ENCODE data around the gene KCNA1.

Gene KCNA1

DNA sequence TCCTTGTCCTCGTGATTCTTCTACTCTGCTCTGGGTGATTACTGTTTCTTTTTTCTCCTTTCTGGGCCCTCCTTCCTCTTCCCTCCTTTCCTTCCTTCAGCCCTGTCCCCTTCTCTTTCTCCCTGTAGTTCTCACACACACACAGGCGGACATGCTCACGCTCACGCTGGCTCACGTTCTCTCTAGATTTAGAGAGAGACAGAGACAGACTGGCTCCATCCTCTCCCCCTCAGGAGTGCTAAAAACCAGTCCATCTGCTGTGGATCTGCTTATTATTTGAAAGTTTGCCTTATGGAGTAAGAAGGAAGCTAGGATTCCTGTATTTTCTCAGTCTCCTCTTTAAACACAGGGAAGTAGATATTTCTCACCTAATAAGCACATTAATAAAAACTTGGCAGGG lies 48.1 kb downstream of the KCNA1 start:
- TF ChIP-seq FOXM1 (IDR thresholded peaks at IDR 0.05; ENCODE audit: borderline replicate concordance, low read depth) (no peak), RAD21 (IDR thresholded peaks at IDR 0.05; ENCODE audit: low read depth) (no peak), EP300 (IDR thresholded peaks at IDR 0.05; ENCODE audit: borderline replicate concordance) (no peak), TEAD4 (IDR thresholded peaks at IDR 0.05) (no peak), CEBPB (IDR thresholded peaks at IDR 0.05) (no peak), EGR1 (IDR thresholded peaks at IDR 0.05) (no peak)
- TF ChIP-seq, protein P1, sequence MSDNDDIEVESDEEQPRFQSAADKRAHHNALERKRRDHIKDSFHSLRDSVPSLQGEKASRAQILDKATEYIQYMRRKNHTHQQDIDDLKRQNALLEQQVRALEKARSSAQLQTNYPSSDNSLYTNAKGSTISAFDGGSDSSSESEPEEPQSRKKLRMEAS (IDR thresholded peaks at IDR 0.05), result no peak

DNA sequence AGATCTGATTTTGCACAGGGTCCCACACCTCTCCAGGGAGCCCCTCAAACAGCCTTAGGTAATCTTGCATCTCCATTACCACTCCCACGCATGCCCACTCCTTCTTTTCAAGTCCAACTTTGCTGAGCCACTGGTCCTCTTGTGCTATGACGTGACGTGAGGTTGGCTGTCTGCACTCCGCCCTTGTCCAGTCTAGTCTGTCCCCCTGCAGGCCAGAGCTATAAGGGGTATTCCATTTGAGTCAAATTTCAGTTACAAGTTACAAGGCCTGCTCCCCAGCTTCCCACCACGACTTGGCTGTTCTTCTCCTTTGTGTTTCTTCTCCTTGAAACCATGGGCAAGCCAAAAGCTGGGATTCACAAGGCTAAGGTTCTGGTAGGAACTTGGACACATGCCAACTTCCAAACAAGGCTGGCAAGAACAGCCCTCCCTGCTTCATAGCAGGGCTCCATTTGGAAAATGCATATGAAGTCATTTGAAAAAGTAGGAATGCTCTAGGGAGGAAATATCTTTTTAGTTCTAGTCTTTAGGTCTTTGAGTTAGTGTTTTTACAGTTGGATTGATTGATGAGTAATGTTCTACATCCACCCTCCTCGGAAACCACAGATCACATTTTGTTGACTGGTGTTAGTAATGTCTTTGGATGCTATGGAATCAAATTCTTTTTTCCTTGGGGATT lies 49.1 kb downstream of the KCNA1 start:
- TF ChIP-seq NFIC (IDR thresholded peaks at IDR 0.05), result no peak
- TF ChIP-seq, protein P1 (IDR thresholded peaks at IDR 0.05), result no peak
- TF ChIP-seq YY1 (IDR thresholded peaks at IDR 0.05; ENCODE audit: low read depth), result no peak
- TF ChIP-seq TCF12 (IDR thresholded peaks at IDR 0.05; ENCODE audit: low read depth), result no peak
- no peak for TF ChIP-seq EP300 (IDR thresholded peaks at IDR 0.05; ENCODE audit: borderline replicate concordance)
- no peak for TF ChIP-seq CREB1 (IDR thresholded peaks at IDR 0.05; ENCODE audit: low read depth)
- TF ChIP-seq, protein P2, sequence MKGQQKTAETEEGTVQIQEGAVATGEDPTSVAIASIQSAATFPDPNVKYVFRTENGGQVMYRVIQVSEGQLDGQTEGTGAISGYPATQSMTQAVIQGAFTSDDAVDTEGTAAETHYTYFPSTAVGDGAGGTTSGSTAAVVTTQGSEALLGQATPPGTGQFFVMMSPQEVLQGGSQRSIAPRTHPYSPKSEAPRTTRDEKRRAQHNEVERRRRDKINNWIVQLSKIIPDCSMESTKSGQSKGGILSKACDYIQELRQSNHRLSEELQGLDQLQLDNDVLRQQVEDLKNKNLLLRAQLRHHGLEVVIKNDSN (IDR thresholded peaks at IDR 0.05), result no peak
- TF ChIP-seq, protein P3, sequence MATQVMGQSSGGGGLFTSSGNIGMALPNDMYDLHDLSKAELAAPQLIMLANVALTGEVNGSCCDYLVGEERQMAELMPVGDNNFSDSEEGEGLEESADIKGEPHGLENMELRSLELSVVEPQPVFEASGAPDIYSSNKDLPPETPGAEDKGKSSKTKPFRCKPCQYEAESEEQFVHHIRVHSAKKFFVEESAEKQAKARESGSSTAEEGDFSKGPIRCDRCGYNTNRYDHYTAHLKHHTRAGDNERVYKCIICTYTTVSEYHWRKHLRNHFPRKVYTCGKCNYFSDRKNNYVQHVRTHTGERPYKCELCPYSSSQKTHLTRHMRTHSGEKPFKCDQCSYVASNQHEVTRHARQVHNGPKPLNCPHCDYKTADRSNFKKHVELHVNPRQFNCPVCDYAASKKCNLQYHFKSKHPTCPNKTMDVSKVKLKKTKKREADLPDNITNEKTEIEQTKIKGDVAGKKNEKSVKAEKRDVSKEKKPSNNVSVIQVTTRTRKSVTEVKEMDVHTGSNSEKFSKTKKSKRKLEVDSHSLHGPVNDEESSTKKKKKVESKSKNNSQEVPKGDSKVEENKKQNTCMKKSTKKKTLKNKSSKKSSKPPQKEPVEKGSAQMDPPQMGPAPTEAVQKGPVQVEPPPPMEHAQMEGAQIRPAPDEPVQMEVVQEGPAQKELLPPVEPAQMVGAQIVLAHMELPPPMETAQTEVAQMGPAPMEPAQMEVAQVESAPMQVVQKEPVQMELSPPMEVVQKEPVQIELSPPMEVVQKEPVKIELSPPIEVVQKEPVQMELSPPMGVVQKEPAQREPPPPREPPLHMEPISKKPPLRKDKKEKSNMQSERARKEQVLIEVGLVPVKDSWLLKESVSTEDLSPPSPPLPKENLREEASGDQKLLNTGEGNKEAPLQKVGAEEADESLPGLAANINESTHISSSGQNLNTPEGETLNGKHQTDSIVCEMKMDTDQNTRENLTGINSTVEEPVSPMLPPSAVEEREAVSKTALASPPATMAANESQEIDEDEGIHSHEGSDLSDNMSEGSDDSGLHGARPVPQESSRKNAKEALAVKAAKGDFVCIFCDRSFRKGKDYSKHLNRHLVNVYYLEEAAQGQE (IDR thresholded peaks at IDR 0.05; ENCODE audit: low read depth), result no peak
- no peak for TF ChIP-seq FOXM1 (IDR thresholded peaks at IDR 0.05; ENCODE audit: borderline replicate concordance, low read depth)
- TF ChIP-seq TAF1 (IDR thresholded peaks at IDR 0.05; ENCODE audit: low read depth), result no peak
- no peak for TF ChIP-seq RAD21 (IDR thresholded peaks at IDR 0.05; ENCODE audit: low read depth)
- no peak for TF ChIP-seq TEAD4 (IDR thresholded peaks at IDR 0.05)

DNA sequence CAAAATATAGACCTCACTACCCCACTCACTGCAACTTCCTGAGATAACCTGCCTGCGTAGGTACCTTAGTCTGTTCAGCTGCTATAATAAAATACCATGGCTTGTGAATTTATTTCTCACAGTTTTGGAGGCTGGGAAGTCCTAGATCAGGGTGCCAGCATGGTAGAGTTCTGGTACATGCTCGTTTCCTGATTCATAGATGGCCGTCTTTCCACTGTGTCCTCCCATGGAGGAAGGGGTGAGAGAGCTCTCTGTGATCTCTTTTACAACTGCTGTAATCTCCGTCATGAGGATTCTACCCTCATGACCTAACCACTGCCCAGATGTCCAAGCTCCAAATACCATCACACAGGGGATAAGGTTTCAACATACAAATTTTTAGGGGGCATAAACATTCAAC lies 49.7 kb downstream of the KCNA1 start:
- TF ChIP-seq NFIC (IDR thresholded peaks at IDR 0.05) (no peak), ZBTB7A (IDR thresholded peaks at IDR 0.05; ENCODE audit: low read depth) (no peak), EGR1 (IDR thresholded peaks at IDR 0.05) (no peak), EP300 (IDR thresholded peaks at IDR 0.05; ENCODE audit: borderline replicate concordance) (no peak)

DNA sequence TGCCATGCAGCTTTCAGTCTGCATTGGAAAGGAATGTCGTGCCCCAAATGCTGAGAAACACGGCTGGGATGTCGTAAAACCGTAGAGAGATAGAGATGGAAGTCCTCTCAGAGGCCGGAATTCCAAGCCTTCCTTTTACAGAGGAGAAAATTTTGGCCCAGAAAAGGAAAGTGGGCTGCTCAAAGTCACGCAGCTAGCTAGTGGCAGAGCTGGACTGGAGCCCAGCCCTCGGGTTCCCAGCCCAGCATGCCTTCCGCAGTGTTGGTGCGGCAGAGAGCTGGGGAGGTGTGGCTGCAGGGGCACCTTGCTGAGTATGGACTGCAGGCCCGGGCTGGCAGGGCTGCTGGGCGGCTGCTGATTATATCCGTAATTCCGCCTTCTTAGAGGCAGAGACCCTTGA lies 50.3 kb downstream of the KCNA1 start:
- TF ChIP-seq ZBTB7A (IDR thresholded peaks at IDR 0.05; ENCODE audit: low read depth) (no peak), TEAD4 (IDR thresholded peaks at IDR 0.05) (no peak), EGR1 (IDR thresholded peaks at IDR 0.05) (no peak), NFIC (IDR thresholded peaks at IDR 0.05) (no peak), TAF1 (IDR thresholded peaks at IDR 0.05; ENCODE audit: low read depth) (no peak), CREB1 (IDR thresholded peaks at IDR 0.05; ENCODE audit: low read depth) (no peak), FOXM1 (IDR thresholded peaks at IDR 0.05; ENCODE audit: borderline replicate concordance, low read depth) (no peak), YY1 (IDR thresholded peaks at IDR 0.05; ENCODE audit: low read depth) (no peak), TCF12 (IDR thresholded peaks at IDR 0.05; ENCODE audit: low read depth) (no peak)
- TF ChIP-seq, protein P2 (IDR thresholded peaks at IDR 0.05), result no peak
- TF ChIP-seq, protein P1 (IDR thresholded peaks at IDR 0.05), result no peak

DNA sequence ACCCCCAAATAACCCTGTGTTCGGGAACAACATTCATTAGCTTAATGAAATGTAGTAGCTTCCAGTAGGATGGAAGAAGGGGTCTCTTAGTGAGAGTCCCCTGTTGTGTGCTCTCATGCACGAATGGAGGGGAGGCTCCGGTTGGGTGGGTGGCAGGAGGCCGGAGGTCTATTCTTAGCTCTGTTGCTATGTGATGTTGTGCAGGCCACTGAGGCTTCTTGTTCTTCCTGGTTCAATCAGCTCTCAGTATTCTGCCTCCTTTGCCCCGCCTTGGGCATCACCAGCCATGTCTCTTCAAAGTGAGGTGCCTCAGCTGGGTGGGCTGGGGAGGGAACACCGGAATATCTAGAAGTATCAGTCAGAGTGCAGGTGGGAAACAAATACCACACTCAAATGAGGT lies 50.8 kb downstream of the KCNA1 start:
- TF ChIP-seq CEBPB (IDR thresholded peaks at IDR 0.05) (no peak), NFIC (IDR thresholded peaks at IDR 0.05) (no peak), EP300 (IDR thresholded peaks at IDR 0.05; ENCODE audit: borderline replicate concordance) (no peak), TCF12 (IDR thresholded peaks at IDR 0.05; ENCODE audit: low read depth) (no peak), EGR1 (IDR thresholded peaks at IDR 0.05) (no peak), ZBTB7A (IDR thresholded peaks at IDR 0.05; ENCODE audit: low read depth) (no peak), TEAD4 (IDR thresholded peaks at IDR 0.05) (no peak), YY1 (IDR thresholded peaks at IDR 0.05; ENCODE audit: low read depth) (no peak), RAD21 (IDR thresholded peaks at IDR 0.05; ENCODE audit: low read depth) (no peak), FOXM1 (IDR thresholded peaks at IDR 0.05; ENCODE audit: borderline replicate concordance, low read depth) (no peak), TAF1 (IDR thresholded peaks at IDR 0.05; ENCODE audit: low read depth) (no peak)
- TF ChIP-seq, protein P1 (IDR thresholded peaks at IDR 0.05), result no peak

DNA sequence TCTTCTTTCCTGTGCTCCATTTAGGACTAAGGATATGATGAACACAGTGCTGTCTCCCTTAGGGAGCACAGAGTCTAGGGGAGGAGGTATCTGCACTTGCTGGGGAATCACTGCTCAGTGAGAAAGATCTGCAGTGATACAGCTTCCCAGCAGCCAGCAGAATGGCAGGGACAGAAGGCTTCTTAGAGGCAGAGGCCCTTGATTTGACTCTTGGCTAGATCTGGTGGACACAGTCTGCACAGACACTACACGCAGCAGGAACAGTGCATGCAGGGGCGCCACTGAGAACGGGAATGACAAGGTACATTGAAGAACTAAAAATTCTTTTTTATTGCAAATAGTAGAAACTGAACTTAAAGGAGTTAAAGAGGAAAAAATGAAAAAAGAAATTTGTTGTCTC lies 51.6 kb downstream of the KCNA1 start:
- TF ChIP-seq ZBTB7A (IDR thresholded peaks at IDR 0.05; ENCODE audit: low read depth), result no peak
- TF ChIP-seq EGR1 (IDR thresholded peaks at IDR 0.05), result no peak
- no peak for TF ChIP-seq TCF12 (IDR thresholded peaks at IDR 0.05; ENCODE audit: low read depth)

Measured in Ishikawa (cell line).